HG03196 (cell line): ENCODE results near the gene SRC.

Experiments
- ATAC-seq: cut with Tn5 transposase; IDR thresholded peaks from one replicate; pipeline ENCODE4 v1.9.1; 2021; ENCODE audit not compliant: unreplicated experiment

SRC gene

DNA sequence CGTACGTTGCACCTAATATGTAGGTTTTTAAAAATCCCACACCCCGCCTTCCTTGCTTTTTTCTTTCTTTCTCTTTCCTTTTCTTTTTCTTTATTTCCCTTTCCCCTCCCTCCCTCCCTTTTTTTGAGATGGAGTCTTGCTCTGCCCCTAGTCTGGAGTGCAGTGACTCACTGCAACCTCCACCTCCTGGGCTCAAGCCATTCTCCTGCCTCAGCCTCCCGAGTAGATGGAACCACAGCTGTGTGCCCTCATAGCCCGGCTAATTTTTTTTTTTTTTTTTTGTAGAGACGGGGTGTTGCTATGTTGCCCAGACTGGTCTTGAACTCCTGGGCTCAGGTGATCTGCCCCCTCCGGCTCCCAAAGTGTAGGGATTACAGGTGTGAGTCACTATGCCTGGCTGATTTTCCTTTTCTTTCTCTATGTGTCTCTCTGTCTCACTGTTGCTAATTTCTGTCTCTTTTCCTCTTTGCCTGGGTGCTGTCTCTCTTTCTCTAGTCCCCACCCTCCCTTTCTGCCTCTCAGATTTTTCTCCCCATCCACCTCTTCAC lies 61.2 kb downstream of the SRC start:
- ATAC-seq, result no peak

DNA sequence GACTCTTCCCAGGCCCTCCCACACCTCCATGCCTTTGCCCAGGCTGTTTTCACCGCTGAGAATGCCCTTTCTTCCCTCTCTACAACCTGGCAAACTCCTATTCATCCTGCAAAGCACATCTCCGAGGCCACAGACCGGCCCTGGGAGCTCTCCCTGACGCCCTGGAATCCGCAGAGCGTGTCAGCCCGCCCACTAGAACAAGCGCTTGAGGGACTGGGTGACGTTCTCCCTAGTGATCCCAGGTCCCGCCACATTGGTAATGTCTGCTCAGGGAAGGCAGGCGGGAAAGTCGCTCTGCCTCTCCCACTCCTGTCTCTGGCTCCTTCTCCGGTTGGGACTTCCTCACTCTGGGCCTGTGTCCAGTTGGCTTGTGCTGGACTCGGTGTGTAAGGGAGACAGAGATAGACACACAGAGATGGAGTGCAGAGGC lies 61.6 kb downstream of the SRC start:
- ATAC-seq, result no peak

GRCh38 chr20:37408302-37409193 lies 62.6 kb downstream of the SRC start:
- ATAC-seq, result no peak

DNA sequence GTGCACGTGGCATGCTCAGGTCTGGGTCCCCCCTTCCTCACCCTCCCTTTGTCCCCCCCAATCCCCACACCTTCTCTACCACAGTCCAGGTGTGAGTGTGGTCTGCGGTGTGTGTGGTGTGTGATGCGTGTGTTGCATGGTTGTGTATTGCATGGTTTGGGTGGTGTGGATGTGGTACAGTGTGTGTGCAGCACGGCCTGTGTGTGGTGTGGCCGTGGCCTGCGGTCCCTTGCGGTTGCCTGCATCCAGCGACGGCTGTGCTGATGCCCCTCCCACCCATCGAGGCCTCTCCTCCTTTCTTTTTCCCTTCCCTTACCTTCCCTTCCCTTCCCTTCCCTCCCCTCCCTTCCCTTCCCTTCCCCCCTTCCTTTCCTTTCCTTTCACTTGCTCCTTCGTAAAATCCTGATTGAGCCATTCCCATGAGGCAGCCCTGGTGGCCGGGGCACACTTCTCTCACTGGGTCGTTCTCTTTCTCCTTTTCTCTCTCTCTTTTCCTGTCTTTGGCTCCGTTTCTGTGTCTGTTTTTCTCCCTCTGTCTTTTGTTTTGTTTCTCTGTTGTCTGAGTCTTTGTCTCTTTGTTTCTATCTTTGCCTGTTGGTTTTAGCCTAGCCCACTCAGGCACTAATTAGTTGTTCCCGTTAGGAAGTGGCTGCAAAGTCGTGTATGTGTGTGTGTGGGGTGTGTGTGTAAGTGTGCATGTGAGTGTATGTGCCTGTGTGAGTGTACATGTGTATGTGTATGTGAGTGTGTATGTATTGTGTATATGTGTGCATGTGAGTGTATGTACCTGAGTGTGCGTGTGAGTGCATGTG lies 65.7 kb downstream of the SRC start:
- ATAC-seq, result no peak

- no peak for ATAC-seq
These were observed 67.0 kb downstream of the SRC start for GRCh38 chr20:37413023-37413334.

DNA sequence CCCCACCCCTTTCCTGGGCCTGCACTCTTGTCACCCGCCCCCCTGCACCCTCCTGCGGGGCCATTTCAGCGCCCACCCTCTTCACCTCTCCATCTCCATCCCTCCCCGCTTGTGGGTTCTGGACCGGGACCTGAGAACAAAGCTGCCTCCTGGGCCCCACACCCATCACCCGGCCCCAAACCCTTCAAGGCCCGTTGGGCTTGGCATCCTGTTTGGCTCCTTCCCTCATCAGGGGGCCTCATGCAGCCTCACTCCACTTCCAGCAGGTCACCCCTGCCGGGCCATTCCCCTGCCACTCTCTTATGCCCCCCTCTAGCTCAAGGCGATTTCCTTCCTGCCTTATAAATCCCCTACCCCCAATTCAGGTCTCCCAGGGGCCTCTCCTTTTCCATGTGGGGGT lies 67.4 kb downstream of the SRC start:
- ATAC-seq, result no peak

GRCh38 chr20:37414224-37415035 lies 68.5 kb downstream of the SRC start:
- ATAC-seq, result no peak

DNA sequence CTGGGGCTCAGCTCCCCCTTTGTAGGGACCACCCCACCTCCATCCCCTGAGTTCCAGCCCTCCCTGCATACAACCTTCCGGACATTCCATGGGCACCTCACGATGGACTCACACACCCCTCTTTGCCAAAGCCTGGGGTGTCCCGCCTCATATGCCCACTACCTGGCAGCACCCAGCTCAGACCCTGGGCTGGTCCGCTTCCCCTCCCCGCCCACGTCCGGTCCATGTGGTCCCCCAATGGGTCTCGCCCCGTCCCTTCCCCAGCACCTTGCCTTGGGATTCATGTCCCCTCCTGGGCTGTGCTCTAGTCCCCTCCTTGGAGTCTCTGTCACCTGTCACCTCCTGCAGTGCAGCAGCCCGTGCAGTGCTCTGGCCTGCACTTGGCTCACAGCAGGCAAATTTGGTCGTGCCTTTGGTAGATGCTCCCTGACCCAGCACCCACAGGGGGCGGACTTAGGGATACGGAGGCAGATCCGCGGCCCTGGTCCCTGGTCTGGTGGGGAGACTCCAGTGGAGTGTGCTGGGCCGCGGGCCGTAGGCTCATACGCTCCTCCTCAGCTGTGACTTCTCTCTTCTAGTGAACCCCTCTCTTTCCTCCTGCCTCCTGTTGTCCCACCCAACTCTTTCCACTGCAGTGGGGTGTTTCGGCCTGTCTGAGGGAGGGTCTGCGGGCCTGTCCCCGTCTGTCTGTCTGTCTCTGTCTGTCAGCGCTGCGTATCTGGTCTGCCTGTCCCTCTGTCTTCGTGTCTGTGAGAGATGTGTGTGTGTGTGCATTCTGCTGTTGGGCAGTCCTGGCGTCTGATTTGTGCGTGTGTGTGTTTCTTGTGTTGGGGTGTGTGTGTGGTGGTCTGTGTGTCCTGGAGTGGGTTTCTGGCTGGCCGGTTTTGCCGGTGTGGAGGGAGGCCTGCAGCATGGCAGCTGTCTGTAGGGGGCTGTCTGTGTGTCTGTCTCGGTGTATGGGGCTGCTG lies 69.5 kb downstream of the SRC start:
- ATAC-seq, result no peak

- ATAC-seq, result no peak
These were observed 70.3 kb downstream of the SRC start for GRCh38 chr20:37416100-37416847.

DNA sequence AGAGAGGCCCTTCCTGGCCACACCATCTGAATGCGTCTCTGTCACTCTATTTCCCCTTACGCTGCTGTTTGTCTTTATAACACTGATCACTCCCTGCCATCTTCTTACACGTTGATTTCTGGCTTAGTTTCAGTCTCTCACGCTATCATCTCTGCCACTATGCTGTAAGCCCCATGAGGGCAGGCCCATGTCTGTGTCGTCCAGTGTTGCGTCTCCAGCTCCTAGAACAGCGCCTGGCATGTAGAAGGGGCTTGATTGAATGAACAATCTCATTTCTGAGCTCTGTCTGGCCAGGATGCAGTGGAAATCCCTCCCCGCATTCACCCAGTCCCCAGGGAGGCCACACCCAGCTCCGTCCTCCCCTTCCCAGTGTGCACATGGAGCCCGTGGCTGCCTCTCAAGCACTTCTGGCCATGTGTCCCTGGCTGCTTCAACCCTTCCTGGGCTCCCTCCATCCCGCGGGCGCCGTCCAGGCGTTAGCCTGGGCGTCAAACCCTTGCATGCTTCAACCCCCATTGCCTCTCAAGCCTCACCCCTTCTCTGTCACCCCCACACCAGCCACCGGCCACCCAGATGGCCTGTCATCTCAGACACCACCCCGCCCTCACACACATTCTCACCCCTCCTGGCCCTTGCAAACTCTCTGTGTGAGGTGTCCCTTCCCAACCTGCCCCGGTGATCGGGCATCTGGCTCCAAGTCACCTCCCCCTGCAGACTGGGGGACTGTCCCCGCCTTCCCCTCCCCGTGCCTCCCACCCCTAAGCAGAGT lies 71.1 kb downstream of the SRC start:
- no peak for ATAC-seq

DNA sequence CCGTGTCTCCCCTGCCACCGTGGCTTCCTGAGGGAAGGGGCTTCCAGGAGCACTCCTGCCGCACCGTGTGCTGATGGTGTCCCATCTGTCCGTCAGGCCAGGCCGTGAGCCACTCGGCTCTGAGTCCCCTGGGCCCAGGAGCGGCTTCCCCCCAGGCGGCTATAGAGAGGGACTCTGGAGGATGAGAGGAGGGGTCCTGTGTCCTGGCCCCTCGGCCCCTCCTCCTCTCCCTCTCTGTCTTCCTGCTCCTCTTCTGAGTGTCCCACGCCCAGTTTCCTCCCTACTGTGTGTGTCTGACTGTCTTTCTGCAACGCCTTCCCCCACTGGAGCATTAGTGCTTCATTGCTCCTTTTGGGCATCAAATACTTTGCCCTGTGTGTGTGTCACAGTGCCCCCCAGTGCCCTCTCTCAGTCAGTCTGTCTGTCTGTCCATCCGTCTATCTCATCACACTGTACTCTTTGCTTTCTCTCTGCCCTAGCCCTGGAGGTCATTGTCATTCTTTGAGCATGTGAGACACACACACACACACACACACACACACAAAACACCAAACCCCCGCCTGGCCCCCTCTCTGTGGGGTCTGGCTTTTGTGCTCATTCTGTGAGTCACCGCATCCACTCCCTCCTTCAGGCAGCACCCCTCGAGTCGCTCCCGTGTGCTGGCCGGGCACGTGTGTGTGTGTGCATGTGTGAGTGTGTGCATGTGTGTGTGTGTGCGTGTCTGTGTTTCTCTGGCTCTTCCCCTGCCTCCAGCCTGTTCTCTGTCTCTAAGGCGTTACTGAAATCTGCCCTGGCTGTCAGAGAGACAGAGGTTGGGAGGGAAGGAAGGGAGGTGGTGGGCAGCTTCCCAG lies 71.9 kb downstream of the SRC start:
- ATAC-seq, result no peak

- ATAC-seq, result no peak
These were observed 72.7 kb downstream of the SRC start for GRCh38 chr20:37418591-37419109.

DNA sequence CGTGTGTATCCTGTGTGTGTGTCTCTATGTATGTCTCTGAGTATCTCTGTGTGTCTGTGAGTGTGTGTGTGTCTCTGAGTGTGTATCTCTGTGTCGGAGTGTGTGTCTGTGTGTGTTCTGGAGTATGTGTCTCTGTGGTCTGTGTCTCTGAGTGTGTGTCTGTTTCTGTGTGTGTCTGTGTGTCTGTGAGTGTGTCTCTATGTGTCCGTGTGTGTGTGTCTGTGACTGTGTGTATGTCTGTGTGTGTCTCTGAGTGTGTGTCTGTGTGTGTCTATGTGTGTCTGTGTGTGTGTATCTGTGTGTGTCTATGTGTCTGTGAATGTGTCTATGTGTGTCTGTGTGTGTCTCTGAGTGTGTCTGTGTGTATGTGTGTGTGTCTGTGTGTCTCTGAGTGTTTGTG lies 73.4 kb downstream of the SRC start:
- no peak for ATAC-seq

GRCh38 chr20:37419774-37420542 lies 74.0 kb downstream of the SRC start:
- ATAC-seq, result no peak

GRCh38 chr20:37420610-37421009 lies 74.7 kb downstream of the SRC start:
- no peak for ATAC-seq

DNA sequence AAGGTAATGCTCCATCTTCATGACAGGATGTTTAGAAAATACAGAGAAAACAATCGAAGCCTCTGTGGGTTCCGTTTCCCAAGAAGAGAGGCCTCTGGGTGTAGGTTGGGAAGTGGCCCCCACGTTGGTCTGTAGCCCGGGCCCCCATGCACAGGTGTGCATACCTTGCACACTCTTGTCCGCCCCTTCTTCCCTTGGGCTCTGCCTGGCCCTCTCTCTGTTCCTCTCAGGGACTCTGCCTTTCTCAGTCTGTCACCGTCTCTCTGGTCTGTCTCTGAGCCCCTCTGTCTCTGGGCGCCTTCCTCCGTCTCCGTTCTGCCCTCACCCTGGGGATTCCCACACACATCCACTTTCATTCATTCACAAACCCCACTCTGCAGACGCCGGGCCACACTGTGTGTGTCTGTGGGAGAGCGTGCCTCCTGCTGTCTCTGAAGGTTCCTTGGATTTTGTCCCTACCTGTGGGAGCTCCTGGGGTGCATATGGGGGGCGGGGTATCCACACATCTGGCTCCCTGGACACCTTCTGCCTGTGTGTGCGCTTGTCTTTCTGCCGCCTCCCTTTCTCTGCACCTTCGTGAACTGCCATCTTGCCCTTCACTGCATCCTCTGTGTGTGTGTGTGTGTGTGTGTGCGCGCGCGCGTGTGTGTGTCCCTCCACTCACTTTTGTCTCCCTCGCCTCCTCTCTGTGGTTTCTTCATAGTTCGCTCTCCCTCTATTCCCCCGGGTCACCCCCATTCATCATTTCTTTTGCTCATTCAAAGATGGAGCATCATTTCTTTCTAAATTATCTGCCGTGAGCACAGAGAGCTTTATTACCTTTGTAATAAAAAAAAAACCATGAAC lies 75.3 kb downstream of the SRC start:
- no peak for ATAC-seq
